T-helper 2 cell treated with Interferon-gamma antibody and Interleukin-4, amounts not matched to agents 5 μg/mL and 100 μg/mL, for 36 hours (primary cell): ENCODE results near the gene ADRB2.

Experiments
- DNase-seq: peaks from one replicate; pipeline ENCODE4 v3.0.0; 2021; ENCODE audit warnings: low spot score
- H3K27ac Mint-ChIP-seq: one replicate; pipeline ENCODE4 v1.8.0; 2021; ENCODE audit warnings: mild to moderate bottlenecking, mixed read lengths
- H3K27me3 Mint-ChIP-seq: one replicate; pipeline ENCODE4 v1.8.0; 2021; ENCODE audit warnings: low read depth, mixed read lengths
- H3K36me3 Mint-ChIP-seq: one replicate; pipeline ENCODE4 v1.8.0; 2021; ENCODE audit warnings: low read depth, mixed read lengths
- H3K4me1 Mint-ChIP-seq: one replicate; pipeline ENCODE4 v1.8.0; 2021; ENCODE audit warnings: low read depth, mixed read lengths
- H3K4me3 Mint-ChIP-seq: one replicate; pipeline ENCODE4 v1.8.0; 2022; ENCODE audit warnings: mild to moderate bottlenecking, moderate library complexity, mixed read lengths
- H3K9me3 Mint-ChIP-seq: one replicate; pipeline ENCODE4 v1.8.0; 2021; ENCODE audit warnings: mixed read lengths

ADRB2 gene

DNA sequence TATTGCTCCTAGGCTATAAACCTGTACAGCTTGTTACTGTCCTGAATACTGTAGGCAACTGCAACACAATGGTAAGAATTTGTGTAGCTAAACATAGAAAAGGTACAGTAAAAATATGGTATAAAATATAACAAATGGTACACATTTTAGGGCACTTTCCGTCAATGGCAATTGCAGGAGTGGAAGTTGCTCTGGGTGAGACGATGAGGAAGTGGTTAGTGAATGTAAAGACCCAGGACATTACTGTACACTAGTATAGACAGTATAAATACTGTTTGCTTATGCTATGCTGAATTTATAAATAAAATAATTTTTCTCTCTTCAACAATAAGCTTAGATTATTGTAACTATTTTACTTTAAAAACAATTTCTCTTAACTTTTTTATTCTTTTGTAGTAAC is 15.6 kb upstream of the ADRB2 start:
- peaks cover 11% of the 10 kb centered on the region for H3K27me3 Mint-ChIP-seq
- no peak for DNase-seq
- no peak overlapping the region for H3K4me3 Mint-ChIP-seq
- H3K36me3 Mint-ChIP-seq, result no peaks in the 10 kb centered on the region
- H3K4me1 Mint-ChIP-seq, result peaks cover 36% of the 10 kb centered on the region
- no peaks in the 10 kb centered on the region for H3K9me3 Mint-ChIP-seq
- H3K27ac Mint-ChIP-seq, result no peak overlapping the region

DNA sequence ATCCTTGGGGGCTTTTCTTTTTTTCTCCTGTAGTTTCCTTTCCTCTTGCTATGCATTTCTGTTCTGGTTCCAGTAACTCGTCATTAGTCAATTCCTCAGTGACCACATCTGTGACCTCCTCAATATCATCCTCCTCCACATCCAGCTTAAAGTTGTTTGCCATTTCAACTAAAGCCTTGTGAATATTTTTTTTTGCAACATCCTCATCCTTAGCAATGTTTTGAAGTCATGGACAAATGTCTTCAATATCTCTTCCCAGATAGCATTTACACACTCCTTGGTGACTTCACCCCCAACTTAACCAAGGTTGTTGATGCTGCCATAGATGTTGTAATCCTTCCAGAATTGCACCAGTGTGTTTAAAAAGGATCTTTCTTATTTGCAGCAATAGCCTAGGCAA is 14.7 kb upstream of the ADRB2 start:
- DNase-seq, result no peak
- peaks cover 29% of the 10 kb centered on the region for H3K4me1 Mint-ChIP-seq
- H3K27me3 Mint-ChIP-seq, result peaks cover 18% of the 10 kb centered on the region
- H3K4me3 Mint-ChIP-seq, result no peak overlapping the region
- H3K9me3 Mint-ChIP-seq, result no peaks in the 10 kb centered on the region
- H3K27ac Mint-ChIP-seq, result no peak overlapping the region
- no peaks in the 10 kb centered on the region for H3K36me3 Mint-ChIP-seq

GRCh38 chr5:148815086-148815485 is 11.3 kb upstream of the ADRB2 start:
- no peak for DNase-seq
- H3K27me3 Mint-ChIP-seq, result peaks cover 20% of the 10 kb centered on the region
- H3K9me3 Mint-ChIP-seq, result no peaks in the 10 kb centered on the region
- peaks cover 16% of the 10 kb centered on the region for H3K4me1 Mint-ChIP-seq
- no peak overlapping the region for H3K27ac Mint-ChIP-seq
- no peaks in the 10 kb centered on the region for H3K36me3 Mint-ChIP-seq
- no peak overlapping the region for H3K4me3 Mint-ChIP-seq

DNA sequence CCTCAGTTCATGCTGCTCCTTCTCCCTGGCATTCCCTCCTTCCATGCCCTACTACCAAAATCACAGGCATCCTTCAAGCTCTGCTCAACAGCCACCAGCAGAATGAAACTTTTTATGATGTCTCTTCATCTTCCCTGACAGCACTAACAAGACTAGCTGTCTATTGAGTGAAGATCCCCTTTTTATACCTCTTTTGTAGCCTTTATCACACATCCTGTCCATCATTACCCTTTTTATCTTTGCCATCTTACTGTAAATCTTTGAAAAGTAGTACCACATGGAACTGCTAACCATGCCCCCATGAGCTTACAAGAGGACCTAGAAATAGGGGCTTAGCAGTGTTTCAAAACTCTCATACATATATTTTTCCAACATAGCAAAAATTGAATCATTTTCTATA is 10.8 kb upstream of the ADRB2 start:
- H3K4me3 Mint-ChIP-seq, result no peak overlapping the region

DNA sequence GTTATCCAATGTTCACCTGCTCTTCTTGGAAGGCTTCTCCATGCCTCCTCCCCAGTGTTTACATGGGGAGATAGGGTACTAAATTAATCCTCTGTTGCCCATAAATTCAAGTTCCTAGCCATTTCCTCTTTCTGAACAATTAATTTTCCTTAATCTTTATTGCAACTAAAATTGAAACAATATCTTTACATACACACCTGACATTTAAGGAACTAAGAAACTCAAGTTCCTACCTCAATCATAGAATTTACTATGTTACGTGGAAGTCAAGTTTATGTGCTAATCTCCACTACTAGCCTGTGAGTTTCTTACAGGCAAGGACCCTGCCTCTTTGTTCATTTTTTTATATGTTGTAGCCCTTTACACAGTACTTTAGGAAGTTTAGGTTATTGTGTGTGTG is 10.1 kb upstream of the ADRB2 start:
- Mint-ChIP-seq H3K27ac (no peak overlapping the region), H3K36me3 (no peaks in the 10 kb centered on the region), H3K27me3 (peaks cover 23% of the 10 kb centered on the region), H3K4me3 (no peak overlapping the region), H3K4me1 (peaks cover 8% of the 10 kb centered on the region), H3K9me3 (no peaks in the 10 kb centered on the region)
- no peak for DNase-seq

More for the DNA sequence above, 10.8 kb upstream of the ADRB2 start:
- no peaks in the 10 kb centered on the region for H3K36me3 Mint-ChIP-seq
- peaks cover 21% of the 10 kb centered on the region for H3K27me3 Mint-ChIP-seq
- H3K27ac Mint-ChIP-seq, result no peak overlapping the region
- no peaks in the 10 kb centered on the region for H3K9me3 Mint-ChIP-seq
- H3K4me1 Mint-ChIP-seq, result peaks cover 11% of the 10 kb centered on the region
- DNase-seq, result no peak

- Mint-ChIP-seq H3K36me3 (no peaks in the 10 kb centered on the region), H3K4me3 (no peak overlapping the region), H3K9me3 (no peaks in the 10 kb centered on the region), H3K27me3 (peaks cover 23% of the 10 kb centered on the region), H3K27ac (no peak overlapping the region), H3K4me1 (peaks cover 4% of the 10 kb centered on the region)
- no peak for DNase-seq
These were observed 9.6 kb upstream of the ADRB2 start for GRCh38 chr5:148816782-148817181.

GRCh38 chr5:148817606-148818005 is 8.8 kb upstream of the ADRB2 start:
- H3K4me1 Mint-ChIP-seq, result peaks cover 3% of the 10 kb centered on the region
- DNase-seq, result no peak
- no peak overlapping the region for H3K4me3 Mint-ChIP-seq
- peaks cover 24% of the 10 kb centered on the region for H3K27me3 Mint-ChIP-seq
- H3K27ac Mint-ChIP-seq, result no peak overlapping the region
- no peaks in the 10 kb centered on the region for H3K9me3 Mint-ChIP-seq
- H3K36me3 Mint-ChIP-seq, result no peaks in the 10 kb centered on the region

DNA sequence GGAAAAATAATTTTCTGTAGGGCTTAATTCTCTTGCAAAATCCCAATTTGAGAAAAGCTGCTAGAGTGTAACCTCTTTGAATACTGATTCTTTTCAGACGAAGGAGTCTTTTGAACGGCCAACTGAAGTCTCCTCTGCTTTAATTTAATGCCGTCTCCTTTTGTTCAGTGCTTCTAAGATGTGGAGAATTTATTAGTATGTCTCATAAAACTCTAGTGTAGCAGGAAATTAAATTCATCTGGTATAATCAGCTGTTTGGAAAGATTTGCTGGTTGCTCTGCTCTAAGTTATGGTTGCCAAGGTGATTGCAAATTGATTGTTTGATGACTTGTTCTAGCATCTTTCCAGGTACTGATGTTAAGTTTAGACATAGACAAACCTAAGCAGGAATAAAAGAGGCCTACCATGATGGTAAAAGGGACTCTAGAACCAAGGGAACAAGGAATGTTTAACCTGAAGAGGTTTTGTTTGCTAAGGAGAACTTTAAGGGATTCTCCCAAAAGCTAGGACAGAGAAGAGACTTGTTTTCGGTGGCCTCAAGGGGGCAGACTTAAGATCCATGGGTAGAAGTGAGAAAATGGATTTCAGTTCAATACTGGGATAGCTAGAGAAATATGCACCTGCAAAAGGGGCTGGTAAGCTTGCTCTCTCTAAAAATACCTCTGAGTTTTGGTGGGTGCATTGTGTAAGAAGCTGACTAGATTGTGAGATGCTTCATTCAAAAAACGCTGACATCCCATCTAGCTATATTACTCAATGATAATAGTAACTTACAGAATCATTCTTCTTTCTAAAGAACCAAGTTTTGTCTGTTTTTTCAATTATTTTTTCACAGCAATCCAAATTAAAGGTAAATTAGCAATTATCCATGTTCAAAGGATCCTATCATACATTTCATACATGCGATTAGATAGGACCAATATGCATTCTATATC is 5.7 kb upstream of the ADRB2 start:
- no peak overlapping the region for H3K27ac Mint-ChIP-seq
- no peaks in the 10 kb centered on the region for H3K9me3 Mint-ChIP-seq
- H3K4me3 Mint-ChIP-seq, result no peak overlapping the region
- peaks cover 50% of the 10 kb centered on the region for H3K27me3 Mint-ChIP-seq
- DNase-seq, result no peak
- no peaks in the 10 kb centered on the region for H3K36me3 Mint-ChIP-seq
- H3K4me1 Mint-ChIP-seq, result peaks cover 8% of the 10 kb centered on the region

DNA sequence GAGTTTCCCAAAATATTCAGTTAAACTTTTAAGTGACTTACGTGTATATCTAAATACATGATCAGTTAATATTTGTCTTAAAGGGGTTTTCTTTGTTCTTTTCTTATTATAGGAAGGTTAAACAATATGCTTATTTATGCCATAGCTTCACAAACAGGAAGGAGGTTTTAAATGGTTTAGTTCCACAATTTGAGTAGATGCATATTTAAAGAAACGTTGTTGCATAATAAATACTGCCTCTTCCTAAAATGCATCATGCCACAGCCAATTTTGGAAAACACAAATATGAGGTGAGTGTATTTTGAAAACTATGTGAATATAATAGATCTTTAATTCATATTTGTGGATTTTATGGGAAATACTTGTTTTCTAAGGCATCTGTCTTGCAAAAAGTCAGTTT is 2.5 kb upstream of the ADRB2 start:
- Mint-ChIP-seq H3K36me3 (no peaks in the 10 kb centered on the region), H3K4me3 (no peak overlapping the region), H3K27ac (no peak overlapping the region), H3K4me1 (peaks cover 15% of the 10 kb centered on the region), H3K9me3 (no peaks in the 10 kb centered on the region), H3K27me3 (peaks cover 62% of the 10 kb centered on the region)
- DNase-seq, result no peak

DNA sequence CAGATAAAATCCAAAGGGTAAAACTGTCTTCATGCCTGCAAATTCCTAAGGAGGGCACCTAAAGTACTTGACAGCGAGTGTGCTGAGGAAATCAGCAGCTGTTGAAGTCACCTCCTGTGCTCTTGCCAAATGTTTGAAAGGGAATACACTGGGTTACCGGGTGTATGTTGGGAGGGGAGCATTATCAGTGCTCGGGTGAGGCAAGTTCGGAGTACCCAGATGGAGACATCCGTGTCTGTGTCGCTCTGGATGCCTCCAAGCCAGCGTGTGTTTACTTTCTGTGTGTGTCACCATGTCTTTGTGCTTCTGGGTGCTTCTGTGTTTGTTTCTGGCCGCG is 727 bp upstream of the ADRB2 start:
- Mint-ChIP-seq H3K4me1 (peaks cover 15% of the 10 kb centered on the region), H3K4me3 (peak overlapping the region; percentile 87), H3K27ac (peak overlapping the region; percentile 69), H3K27me3 (peaks cover 76% of the 10 kb centered on the region), H3K9me3 (no peaks in the 10 kb centered on the region), H3K36me3 (no peaks in the 10 kb centered on the region)
- no peak for DNase-seq

DNA sequence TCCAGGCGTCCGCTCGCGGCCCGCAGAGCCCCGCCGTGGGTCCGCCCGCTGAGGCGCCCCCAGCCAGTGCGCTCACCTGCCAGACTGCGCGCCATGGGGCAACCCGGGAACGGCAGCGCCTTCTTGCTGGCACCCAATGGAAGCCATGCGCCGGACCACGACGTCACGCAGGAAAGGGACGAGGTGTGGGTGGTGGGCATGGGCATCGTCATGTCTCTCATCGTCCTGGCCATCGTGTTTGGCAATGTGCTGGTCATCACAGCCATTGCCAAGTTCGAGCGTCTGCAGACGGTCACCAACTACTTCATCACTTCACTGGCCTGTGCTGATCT is 294 bp downstream of the ADRB2 start:
- Mint-ChIP-seq H3K4me3 (peak overlapping the region; percentile 87), H3K27ac (no peak overlapping the region), H3K36me3 (no peaks in the 10 kb centered on the region), H3K9me3 (no peaks in the 10 kb centered on the region), H3K27me3 (peaks cover 83% of the 10 kb centered on the region), H3K4me1 (peaks cover 17% of the 10 kb centered on the region)
- DNase-seq, result no peak

DNA sequence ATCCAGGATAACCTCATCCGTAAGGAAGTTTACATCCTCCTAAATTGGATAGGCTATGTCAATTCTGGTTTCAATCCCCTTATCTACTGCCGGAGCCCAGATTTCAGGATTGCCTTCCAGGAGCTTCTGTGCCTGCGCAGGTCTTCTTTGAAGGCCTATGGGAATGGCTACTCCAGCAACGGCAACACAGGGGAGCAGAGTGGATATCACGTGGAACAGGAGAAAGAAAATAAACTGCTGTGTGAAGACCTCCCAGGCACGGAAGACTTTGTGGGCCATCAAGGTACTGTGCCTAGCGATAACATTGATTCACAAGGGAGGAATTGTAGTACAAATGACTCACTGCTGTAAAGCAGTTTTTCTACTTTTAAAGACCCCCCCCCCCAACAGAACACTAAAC is 1.3 kb downstream of the ADRB2 start:
- Mint-ChIP-seq H3K4me3 (peak overlapping the region; percentile 87), H3K36me3 (no peaks in the 10 kb centered on the region), H3K27me3 (peaks cover 78% of the 10 kb centered on the region), H3K27ac (no peak overlapping the region), H3K4me1 (peaks cover 17% of the 10 kb centered on the region), H3K9me3 (no peaks in the 10 kb centered on the region)
- DNase-seq, result no peak

DNA sequence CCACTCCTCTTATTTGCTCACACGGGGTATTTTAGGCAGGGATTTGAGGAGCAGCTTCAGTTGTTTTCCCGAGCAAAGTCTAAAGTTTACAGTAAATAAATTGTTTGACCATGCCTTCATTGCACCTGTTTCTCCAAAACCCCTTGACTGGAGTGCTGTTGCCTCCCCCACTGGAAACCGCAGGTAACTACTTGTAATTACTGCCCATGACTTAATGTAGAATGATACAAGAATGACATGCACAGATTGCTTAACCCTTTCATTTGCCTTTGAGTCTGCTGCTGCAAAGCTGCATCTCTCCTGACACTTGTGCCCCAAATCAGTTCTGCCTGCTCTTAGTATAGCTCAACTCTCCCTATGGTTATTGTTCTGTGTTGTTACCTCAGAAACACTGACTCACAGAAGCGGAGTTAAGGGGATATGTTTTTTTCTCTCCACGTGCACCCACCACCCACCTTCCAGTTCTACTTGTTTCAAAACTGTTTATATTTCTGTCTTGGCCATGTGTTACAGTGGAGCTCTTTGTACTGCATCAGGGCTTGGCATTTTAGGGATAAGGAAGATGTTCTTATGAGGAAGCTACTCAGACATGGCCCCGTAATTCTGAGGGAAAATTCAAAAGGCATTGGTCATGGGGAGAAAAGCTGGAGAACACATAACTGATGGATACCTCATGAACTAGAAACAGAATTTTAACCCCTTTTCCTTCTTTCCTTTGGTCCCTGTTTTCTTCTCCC is 2.3 kb downstream of the ADRB2 start:
- H3K36me3 Mint-ChIP-seq, result no peaks in the 10 kb centered on the region
- peaks cover 68% of the 10 kb centered on the region for H3K27me3 Mint-ChIP-seq
- no peak overlapping the region for H3K27ac Mint-ChIP-seq
- H3K4me3 Mint-ChIP-seq, result peak overlapping the region; percentile 7
- peaks cover 17% of the 10 kb centered on the region for H3K4me1 Mint-ChIP-seq
- H3K9me3 Mint-ChIP-seq, result no peaks in the 10 kb centered on the region
- DNase-seq, result no peak

DNA sequence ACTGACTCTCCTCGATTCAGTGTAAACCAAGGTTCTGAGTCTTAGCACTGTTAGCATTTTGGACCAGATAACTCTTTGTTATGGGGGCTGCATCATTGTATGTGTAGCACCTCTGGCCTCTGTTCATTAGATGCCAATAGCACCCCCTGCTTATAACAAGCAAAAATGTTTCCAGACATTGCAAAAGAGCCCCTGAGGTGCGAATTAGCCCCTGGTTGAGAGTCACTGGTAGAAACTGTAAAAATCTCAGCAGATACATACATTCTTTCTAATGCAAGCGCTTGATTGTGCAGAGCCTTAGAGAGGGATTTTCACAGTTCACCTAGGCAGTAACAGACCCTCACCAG is 2.8 kb downstream of the ADRB2 start:
- peaks cover 17% of the 10 kb centered on the region for H3K4me1 Mint-ChIP-seq
- no peaks in the 10 kb centered on the region for H3K9me3 Mint-ChIP-seq
- no peaks in the 10 kb centered on the region for H3K36me3 Mint-ChIP-seq
- H3K27ac Mint-ChIP-seq, result no peak overlapping the region
- no peak for DNase-seq
- peaks cover 66% of the 10 kb centered on the region for H3K27me3 Mint-ChIP-seq
- no peak overlapping the region for H3K4me3 Mint-ChIP-seq
